Activated CD4-positive, CD25-positive, alpha-beta regulatory T cell treated with anti-CD3 and anti-CD28 coated beads, Interleukin-2, amount 50 U/mL, for 24 hours (primary cell): ENCODE results near the gene CDH24.

Source experiments
- ATAC-seq, 2 donors: fragments of 150-1000 bp; cut with Tn5 transposase; one replicate each; pipeline ENCODE4 v1.10.0; 2021; ENCODE audit warnings: mild to moderate bottlenecking in 1 of 2, moderate library complexity in 1 of 2

Gene CDH24

GRCh38 chr14:23060536-23061260, 3.4 kb upstream of the CDH24 start:
- ATAC-seq: no peak

GRCh38 chr14:23058654-23059504, 1.6 kb upstream of the CDH24 start:
- ATAC-seq: no peak

GRCh38 chr14:23057757-23058653, 685 bp upstream of the CDH24 start:
- ATAC-seq: peak; percentile 70 to 78

- peak; percentile 65 to 73 for ATAC-seq
These were observed 970 bp downstream of the CDH24 start for GRCh38 chr14:23056145-23056955.

GRCh38 chr14:23055621-23056144, 1.6 kb downstream of the CDH24 start:
- ATAC-seq: no peak

- ATAC-seq: no peak
These were observed 2.2 kb downstream of the CDH24 start for GRCh38 chr14:23055147-23055550.

- no peak for ATAC-seq
These were observed 3.1 kb downstream of the CDH24 start for GRCh38 chr14:23054000-23054811.

- no peak for ATAC-seq
These were observed 3.9 kb downstream of the CDH24 start for GRCh38 chr14:23053426-23053825.

GRCh38 chr14:23052671-23053070, 4.6 kb downstream of the CDH24 start:
- ATAC-seq: no peak

- ATAC-seq: no peak
These were observed 5.1 kb downstream of the CDH24 start for GRCh38 chr14:23052182-23052623.

GRCh38 chr14:23051141-23052057, 5.9 kb downstream of the CDH24 start:
- ATAC-seq: no peak

GRCh38 chr14:23049011-23049410, 8.3 kb downstream of the CDH24 start:
- no peak for ATAC-seq

GRCh38 chr14:23047751-23048693, 9.3 kb downstream of the CDH24 start:
- no peak for ATAC-seq

- ATAC-seq: no peak
These were observed 10.2 kb downstream of the CDH24 start for GRCh38 chr14:23047034-23047634.

GRCh38 chr14:23045419-23046357, 11.6 kb downstream of the CDH24 start:
- ATAC-seq: no peak

GRCh38 chr14:23044840-23045239, 12.5 kb downstream of the CDH24 start:
- ATAC-seq: no peak

- no peak for ATAC-seq
These were observed 13.6 kb downstream of the CDH24 start for GRCh38 chr14:23043754-23044153.
